Transverse colon (tissue), 4 donors: ENCODE results near the gene LCE4A.

Experiments used
- CTCF ChIP-seq, 5 experiments: fragments of 200-600 bp in 3 of 5; fragments of 450-650 bp in 2 of 5; sonication (generic) in 3 of 5; IDR thresholded peaks; 1 replicate in 2 of 5; 2 replicates in 3 of 5; pipeline ENCODE4 v1.5.1; 2016 to 2017; ENCODE audit warnings: antibody characterized with exemption in 5 of 5, inconsistent platforms in 3 of 5, mild to moderate bottlenecking in 2 of 5, moderate library complexity in 1 of 5
- POLR2A ChIP-seq: fragments of 450-650 bp; IDR thresholded peaks from one replicate; pipeline ENCODE4 v1.6.1; 2016; ENCODE audit warnings: antibody characterized with exemption, mild to moderate bottlenecking, moderate library complexity
- POLR2AphosphoS5 ChIP-seq, 3 donors: sonication (generic); formaldehyde crosslinking; IDR thresholded peaks; one replicate each; pipeline ENCODE4 v1.6.1; 2016; ENCODE audit warnings: antibody characterized with exemption in 3 of 3

DNA sequence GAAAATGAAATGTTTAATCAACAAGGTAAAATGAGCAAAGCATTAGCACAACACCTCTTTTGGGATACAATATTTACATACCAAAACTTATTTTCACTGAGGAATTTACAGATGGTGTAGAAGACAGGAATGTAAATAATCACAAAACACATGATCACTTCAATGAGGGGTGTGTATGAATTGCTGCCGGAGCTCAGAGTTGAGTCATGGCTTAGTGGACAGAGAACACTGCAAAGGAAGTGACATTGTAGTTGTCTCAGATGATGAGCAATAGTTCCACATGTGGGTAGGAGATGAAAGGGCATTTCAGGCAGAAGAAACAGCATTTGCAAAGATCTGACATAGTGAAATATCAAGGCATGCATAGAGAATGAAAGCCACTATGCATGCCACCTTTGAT, 44.3 kb downstream of the LCE4A start:
- TF ChIP-seq CTCF (IDR thresholded peaks at IDR 0.05): no peak
- no peak for TF ChIP-seq POLR2A
- no peak for TF ChIP-seq POLR2AphosphoS5 (IDR thresholded peaks at IDR 0.05)
